Measurements from ENCODE around the gene ZBTB45.

DNA sequence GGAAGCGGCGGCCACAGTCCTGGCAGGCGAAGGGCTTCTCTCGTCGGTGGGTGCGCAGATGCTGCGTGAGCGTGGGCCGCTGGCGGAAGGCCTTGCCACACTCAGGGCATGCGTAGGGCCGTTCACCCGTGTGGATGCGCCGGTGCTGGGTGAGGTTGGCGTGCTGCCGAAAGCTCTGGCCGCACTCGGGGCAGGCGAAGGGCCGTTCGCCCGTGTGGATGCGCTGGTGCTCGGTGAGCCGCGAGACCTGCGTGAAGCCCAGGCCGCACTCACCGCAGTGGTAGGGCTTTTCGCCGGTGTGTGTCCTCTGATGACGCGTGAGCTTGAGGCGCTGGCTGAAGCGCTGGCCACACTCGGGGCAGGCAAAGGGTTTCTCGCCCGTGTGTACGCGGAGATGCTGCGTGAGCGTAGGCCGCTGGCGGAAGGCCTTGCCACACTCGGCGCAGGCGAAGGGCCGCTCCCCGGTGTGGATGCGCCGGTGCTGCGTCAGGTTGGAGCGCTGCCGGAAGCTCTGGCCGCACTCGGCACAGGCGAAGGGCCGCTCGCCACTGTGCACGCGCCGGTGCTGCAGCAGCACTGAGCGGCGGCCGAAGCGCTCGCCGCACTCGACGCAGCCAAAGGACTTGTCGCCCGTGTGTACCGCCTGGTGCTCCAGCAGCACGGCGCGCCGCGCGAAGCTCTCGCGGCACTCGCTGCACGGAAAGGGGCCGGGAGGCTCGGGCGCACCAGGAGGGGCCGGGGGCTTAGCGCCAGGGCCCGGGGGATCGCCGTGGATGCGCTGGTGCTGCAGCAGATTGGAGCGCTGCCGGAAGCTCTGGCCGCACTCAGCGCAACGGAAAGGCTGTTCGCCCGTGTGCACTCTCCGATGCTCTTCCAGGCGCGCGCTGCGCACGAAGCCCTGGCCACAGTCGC is 42.8 kb upstream of the ZBTB45 start:
- TF ChIP-seq, protein P1, sequence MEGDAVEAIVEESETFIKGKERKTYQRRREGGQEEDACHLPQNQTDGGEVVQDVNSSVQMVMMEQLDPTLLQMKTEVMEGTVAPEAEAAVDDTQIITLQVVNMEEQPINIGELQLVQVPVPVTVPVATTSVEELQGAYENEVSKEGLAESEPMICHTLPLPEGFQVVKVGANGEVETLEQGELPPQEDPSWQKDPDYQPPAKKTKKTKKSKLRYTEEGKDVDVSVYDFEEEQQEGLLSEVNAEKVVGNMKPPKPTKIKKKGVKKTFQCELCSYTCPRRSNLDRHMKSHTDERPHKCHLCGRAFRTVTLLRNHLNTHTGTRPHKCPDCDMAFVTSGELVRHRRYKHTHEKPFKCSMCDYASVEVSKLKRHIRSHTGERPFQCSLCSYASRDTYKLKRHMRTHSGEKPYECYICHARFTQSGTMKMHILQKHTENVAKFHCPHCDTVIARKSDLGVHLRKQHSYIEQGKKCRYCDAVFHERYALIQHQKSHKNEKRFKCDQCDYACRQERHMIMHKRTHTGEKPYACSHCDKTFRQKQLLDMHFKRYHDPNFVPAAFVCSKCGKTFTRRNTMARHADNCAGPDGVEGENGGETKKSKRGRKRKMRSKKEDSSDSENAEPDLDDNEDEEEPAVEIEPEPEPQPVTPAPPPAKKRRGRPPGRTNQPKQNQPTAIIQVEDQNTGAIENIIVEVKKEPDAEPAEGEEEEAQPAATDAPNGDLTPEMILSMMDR (IDR thresholded peaks at IDR 0.05; ENCODE audit: poor library complexity), result no peak
- TF ChIP-seq EZH2 (IDR thresholded peaks at IDR 0.05; ENCODE audit: borderline replicate concordance) (no peak), EZH2phosphoT487 (IDR thresholded peaks at IDR 0.05; ENCODE audit: low read depth, severe bottlenecking, unreplicated experiment) (no peak)

All from hepatocyte (in vitro differentiated cells).